GM12878 (cell line): ENCODE data around the gene ANXA8L1.
"Not testable (repeated sequence)": the region's sequence is repeated elsewhere in the genome, so short reads cannot be mapped to it uniquely, and the experiment has no call there.

Experiments
- CHD4 ChIP-seq: fragments of 200-600 bp; sonication (generic); IDR thresholded peaks from 2 replicates; pipeline ENCODE4 v1.6.1; 2016; ENCODE audit warnings: mild to moderate bottlenecking
- EZH2 ChIP-seq: IDR thresholded peaks from 2 replicates; pipeline ENCODE4 v1.6.1; 2012; ENCODE audit warnings: low read depth, mild to moderate bottlenecking, control low read depth, inconsistent platforms, low read length, borderline replicate concordance; ENCODE audit not compliant: control insufficient read depth
- HDAC2 ChIP-seq: fragments of 200-600 bp; sonication (generic); IDR thresholded peaks from 2 replicates; pipeline ENCODE4 v1.6.1; 2017
- MYC ChIP-seq: IDR thresholded peaks from 2 replicates; pipeline ENCODE4 v1.6.1; 2011; ENCODE audit warnings: mild to moderate bottlenecking, low read length, moderate library complexity, inconsistent platforms; ENCODE audit not compliant: insufficient read depth, insufficient replicate concordance, insufficient read length, severe bottlenecking
- STAT3 ChIP-seq: IDR thresholded peaks from 2 replicates; pipeline ENCODE4 v1.6.1; 2011; ENCODE audit warnings: low read depth, low read length, improper control_type of control experiment
- ZBTB11 ChIP-seq: fragments of 450-650 bp; formaldehyde crosslinking; IDR thresholded peaks from 2 replicates; pipeline ENCODE4 v1.5.0; 2022; ENCODE audit warnings: mild to moderate bottlenecking, missing genetic modification characterization

GRCh38 chr10:46378108-46378507 lies 2.5 kb downstream of the ANXA8L1 start:
- not testable (repeated sequence) for TF ChIP-seq HDAC2, EZH2, CHD4, MYC, ZBTB11, STAT3
